Common myeloid progenitor, CD34-positive (primary cell): ENCODE measurements around the gene OPCML.

Experiments used
- CTCF ChIA-PET: fragments of 350-600 bp; sonication (Branson Sonifier 250); formaldehyde crosslinking; loops from one replicate; lab custom pipeline; 2021; ENCODE audit warnings: antibody characterized with exemption; lab: Charles Lee
- POLR2A ChIA-PET: fragments of 350-600 bp; sonication (Branson Sonifier 250); formaldehyde crosslinking; loops from one replicate; lab custom pipeline; 2021; ENCODE audit warnings: antibody characterized with exemption; lab: Charles Lee
- DNase-seq, 3 donors: peaks; one replicate each; pipeline versions ENCODE4 v3.0.0 to v3.0.0-alpha.2; 2013
- H3K27ac ChIP-seq, 2 experiments: 1 replicate in 1 of 2; 2 replicates in 1 of 2; pipeline ENCODE4 v1.7.0; 2013; ENCODE audit warnings: inconsistent platforms in 2 of 2, low read length in 2 of 2, mild to moderate bottlenecking in 2 of 2, low read depth in 1 of 2, moderate library complexity in 1 of 2; ENCODE audit not compliant: severe bottlenecking in 2 of 2, insufficient read depth in 1 of 2, poor library complexity in 1 of 2
- H3K27me3 ChIP-seq, 5 experiments: replicated peaks in 2 of 5; 1 replicate in 3 of 5; 2 replicates in 2 of 5; pipeline versions ENCODE4 v1.6.1 to v1.7.0; 2013; ENCODE audit warnings: low read length in 4 of 5, mild to moderate bottlenecking in 2 of 5, moderate library complexity in 2 of 5, inconsistent platforms in 1 of 5; ENCODE audit not compliant: insufficient read depth in 5 of 5, control insufficient read depth in 4 of 5
- H3K36me3 ChIP-seq, 4 experiments: 1 replicate in 2 of 4; 2 replicates in 2 of 4; pipeline versions ENCODE4 v1.6.1 to v1.7.0; 2013; ENCODE audit warnings: low read length in 3 of 4, control low read depth in 1 of 4, mild to moderate bottlenecking in 1 of 4; ENCODE audit not compliant: control insufficient read depth in 4 of 4, insufficient read depth in 4 of 4
- H3K4me1 ChIP-seq, 4 experiments: 1 replicate in 3 of 4; 2 replicates in 1 of 4; pipeline versions ENCODE4 v1.6.1 to v1.7.1; 2013; ENCODE audit warnings: low read length in 3 of 4, mild to moderate bottlenecking in 3 of 4, control low read depth in 1 of 4, inconsistent platforms in 1 of 4, moderate library complexity in 1 of 4; ENCODE audit not compliant: control insufficient read depth in 4 of 4, insufficient read depth in 4 of 4; ENCODE audit errors: control extremely low read depth in 1 of 4
- H3K4me3 ChIP-seq, 7 experiments: 1 replicate in 4 of 7; 2 replicates in 3 of 7; pipeline versions ENCODE4 v1.5.1 to v1.7.0; 2013; ENCODE audit warnings: mild to moderate bottlenecking in 7 of 7, low read length in 6 of 7, moderate library complexity in 6 of 7, inconsistent platforms in 2 of 7, low read depth in 2 of 7, control low read depth in 1 of 7; ENCODE audit not compliant: insufficient read depth in 4 of 7, control insufficient read depth in 1 of 7; ENCODE audit errors: extremely low read depth in 1 of 7
- H3K9me3 ChIP-seq, 5 experiments: 1 replicate in 4 of 5; 2 replicates in 1 of 5; pipeline versions ENCODE4 v1.6.1 to v1.7.1; 2013; ENCODE audit warnings: low read length in 4 of 5, mild to moderate bottlenecking in 2 of 5, inconsistent platforms in 1 of 5, low read depth in 1 of 5, moderate library complexity in 1 of 5; ENCODE audit not compliant: control insufficient read depth in 4 of 5, insufficient read depth in 2 of 5; ENCODE audit errors: control extremely low read depth in 1 of 5
- WGBS: methylation state at CpG from one replicate; pipeline ENCODE4 v1.1.5; 2013; ENCODE audit not compliant: insufficient coverage; 5-methylcytosine and 5-hydroxymethylcytosine counted together

Gene OPCML

DNA sequence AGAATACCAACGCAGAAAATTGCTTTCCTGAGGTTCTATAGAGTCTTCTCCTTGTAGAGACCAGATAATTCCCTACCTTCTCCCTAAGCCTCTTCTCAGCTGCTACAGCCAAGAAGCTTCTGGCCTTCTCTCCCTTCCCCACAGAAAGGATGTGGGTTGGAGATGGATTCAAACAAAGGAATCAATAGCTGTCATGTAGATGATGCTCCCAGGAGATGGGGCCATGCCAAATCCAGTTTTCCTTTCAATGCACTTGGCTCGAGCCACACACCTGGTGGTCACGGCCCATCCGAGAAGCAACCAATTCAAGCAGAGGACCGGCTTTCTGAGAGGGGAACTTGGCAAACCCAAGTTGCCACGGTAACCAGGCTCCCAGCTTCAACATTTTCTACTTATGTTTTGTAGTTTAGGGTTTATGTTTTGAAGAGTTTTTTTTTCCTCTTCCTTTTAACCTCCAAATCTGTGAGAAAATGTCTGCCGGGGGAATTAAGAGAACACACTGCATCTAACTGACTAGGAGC lies 31.3 kb upstream of the OPCML start:
- ChIA-PET POLR2A (no interaction called here), CTCF (no interaction called here)
- Histone ChIP-seq H3K9me3 (no peaks in the 10 kb centered on the region), H3K4me1 (no peaks in the 10 kb centered on the region), H3K4me3 (no peak overlapping the region), H3K27me3 (peaks cover 0 to 4% (median 0%) of the 10 kb centered on the region in 5 experiments), H3K36me3 (no peaks in the 10 kb centered on the region), H3K27ac (no peak overlapping the region)
- WGBS, result 100% methylated on average over 3 of the region's 7 CpGs
- DNase-seq, result no peak

DNA sequence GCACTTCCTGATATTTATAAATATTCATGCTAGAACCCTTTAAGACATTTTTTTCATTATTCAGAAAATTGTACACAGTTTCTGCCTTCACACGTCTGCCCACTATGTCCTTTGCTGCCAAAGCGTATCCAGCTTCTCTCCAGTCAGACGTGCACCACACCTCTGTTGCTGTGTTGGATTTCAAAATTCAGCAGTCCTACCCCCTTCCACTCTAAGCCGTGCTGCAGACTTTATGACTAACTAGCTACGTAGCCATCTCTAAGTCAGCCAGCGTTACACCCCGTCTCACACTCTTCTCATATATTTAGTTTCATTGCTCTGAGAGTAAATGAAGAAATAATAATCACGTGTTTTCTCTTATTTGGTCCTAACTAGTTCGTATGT lies 28.2 kb upstream of the OPCML start:
- ChIA-PET POLR2A (no interaction called here), CTCF (no interaction called here)
- Histone ChIP-seq H3K27ac (no peak overlapping the region), H3K4me3 (no peak overlapping the region), H3K36me3 (no peaks in the 10 kb centered on the region), H3K9me3 (no peaks in the 10 kb centered on the region), H3K4me1 (no peaks in the 10 kb centered on the region), H3K27me3 (no peaks in the 10 kb centered on the region)
- 92% methylated on average over 2 of the region's 9 CpGs for WGBS
- no peak for DNase-seq

DNA sequence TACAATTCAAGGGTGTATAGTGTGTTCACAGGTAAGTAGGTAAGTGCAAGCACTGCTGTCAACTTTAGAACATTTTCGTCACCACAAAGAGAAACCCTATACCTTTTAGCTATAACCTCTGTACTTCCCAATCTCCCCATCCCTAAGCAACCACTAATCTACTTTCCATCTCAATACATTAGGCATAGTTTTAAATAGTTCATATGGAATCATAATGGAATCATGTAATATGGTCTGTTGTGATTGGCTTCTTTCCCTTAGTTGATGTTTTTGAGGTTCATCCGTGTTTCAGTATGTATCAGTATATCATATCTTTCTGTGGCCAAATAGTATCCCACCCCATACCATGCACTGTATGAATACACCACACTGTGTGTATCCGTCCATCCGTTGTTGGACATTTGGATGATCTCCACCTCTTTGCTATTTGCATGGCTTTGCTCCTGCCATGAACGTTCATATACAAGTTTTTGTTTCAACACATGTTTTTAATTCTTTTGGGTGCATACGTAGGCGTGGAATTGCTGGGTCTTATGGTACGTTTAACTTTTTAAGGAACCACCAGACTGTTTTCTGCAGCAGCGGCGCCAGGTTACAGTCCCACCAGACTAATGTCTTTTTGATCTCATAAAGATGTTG lies 27.7 kb upstream of the OPCML start:
- Histone ChIP-seq H3K4me1 (no peaks in the 10 kb centered on the region), H3K4me3 (no peak overlapping the region), H3K27ac (no peak overlapping the region), H3K9me3 (no peaks in the 10 kb centered on the region), H3K27me3 (no peaks in the 10 kb centered on the region), H3K36me3 (no peaks in the 10 kb centered on the region)
- POLR2A ChIA-PET, result no interaction called here
- WGBS, result 92% methylated on average over 6 of the region's 10 CpGs
- DNase-seq, result no peak
- CTCF ChIA-PET, result no interaction called here

DNA sequence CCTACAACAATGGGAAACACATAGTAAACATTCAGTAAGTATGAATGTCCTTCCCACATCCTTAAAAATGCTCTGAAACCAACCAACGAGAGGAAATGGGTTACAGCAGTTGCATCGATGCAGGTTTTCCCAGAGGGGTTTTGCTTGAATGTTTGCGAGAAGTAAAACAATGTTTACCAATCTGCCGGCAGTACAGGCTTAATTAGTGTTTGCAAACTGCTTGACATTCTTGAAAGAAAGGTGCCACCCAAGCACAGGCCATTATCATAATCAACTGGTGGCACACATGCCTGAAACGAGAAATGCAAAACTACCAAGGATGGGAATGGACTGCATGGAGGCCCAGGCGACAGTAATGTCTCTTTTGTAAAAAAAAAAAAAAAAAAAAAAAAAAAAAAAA lies 27.1 kb upstream of the OPCML start:
- POLR2A ChIA-PET, result no interaction called here
- no peak overlapping the region for H3K4me3 ChIP-seq
- CTCF ChIA-PET, result no interaction called here
- no peak overlapping the region for H3K27ac ChIP-seq
- no peaks in the 10 kb centered on the region for H3K36me3 ChIP-seq
- no peak for DNase-seq
- H3K4me1 ChIP-seq, result no peaks in the 10 kb centered on the region
- no peaks in the 10 kb centered on the region for H3K27me3 ChIP-seq
- 100% methylated on average over 1 of the region's 6 CpGs for WGBS
- H3K9me3 ChIP-seq, result no peaks in the 10 kb centered on the region

DNA sequence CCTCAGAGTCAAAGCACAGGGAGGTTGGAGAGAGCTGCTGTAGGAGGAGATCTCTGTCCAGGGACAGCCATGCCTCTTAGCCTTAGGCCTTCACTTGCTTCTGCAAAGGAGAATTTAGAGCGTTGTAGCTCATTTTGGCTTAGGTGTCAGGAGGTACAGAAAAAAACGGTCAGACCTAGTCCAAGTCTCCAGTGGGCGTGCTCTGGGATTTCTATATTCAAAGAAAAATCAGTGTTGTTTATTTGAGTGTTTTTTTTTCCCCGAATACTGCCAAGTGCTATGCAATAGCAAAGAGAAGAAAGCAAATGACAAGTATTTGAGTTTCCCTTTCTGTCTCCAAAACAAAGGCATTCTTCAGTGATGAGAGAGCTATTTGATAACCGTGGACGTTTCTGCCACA lies 22.7 kb upstream of the OPCML start:
- H3K27ac ChIP-seq, result no peak overlapping the region
- no peak overlapping the region for H3K4me3 ChIP-seq

DNA sequence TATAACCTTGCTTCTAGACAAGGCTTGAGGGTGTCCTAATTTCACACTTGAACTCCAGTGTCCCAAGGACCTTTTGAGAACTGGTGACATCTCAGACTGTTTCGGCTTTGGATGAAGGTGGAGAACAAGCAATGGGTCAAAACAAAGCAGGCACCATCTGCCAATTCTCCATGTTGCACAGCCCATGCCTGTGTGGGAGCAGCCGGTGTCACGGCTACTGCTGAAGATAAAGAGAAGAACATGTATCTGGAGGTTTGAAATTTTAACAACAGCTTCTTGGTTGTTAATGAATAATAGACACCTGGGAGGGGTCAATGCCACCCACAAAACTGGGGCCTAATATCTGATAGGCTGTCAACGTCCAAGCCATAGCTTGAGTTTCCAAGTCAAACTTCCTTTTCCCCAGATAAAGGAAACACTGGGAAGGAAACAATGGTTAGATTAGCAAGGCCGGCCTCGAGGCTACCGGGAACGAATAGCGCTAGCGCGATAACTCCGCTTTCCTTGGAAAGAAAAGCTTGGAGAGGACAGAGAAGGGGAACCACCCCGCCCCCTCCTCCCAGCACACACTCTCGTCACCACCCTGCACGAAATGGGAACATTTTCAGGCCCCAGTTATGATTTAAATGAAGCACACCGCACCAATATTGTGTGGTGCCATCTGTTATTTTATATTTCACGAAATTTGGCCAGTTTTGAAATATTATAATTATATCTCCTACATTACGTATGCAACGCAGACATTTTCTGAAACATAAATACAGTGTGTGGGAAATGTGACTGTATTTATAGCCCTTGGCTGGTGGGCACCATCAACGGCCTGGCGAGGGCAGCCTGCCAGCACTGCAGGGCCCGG lies 21.8 kb upstream of the OPCML start:
- 84% methylated on average over 4 of the region's 22 CpGs for WGBS
- H3K36me3 ChIP-seq, result no peaks in the 10 kb centered on the region
- CTCF ChIA-PET, result no interaction called here

More for the DNA sequence above, 22.7 kb upstream of the OPCML start:
- Histone ChIP-seq H3K27me3 (no peaks in the 10 kb centered on the region), H3K4me1 (no peaks in the 10 kb centered on the region), H3K36me3 (no peaks in the 10 kb centered on the region), H3K9me3 (no peaks in the 10 kb centered on the region)
- ChIA-PET POLR2A (no interaction called here), CTCF (no interaction called here)
- WGBS, result 83% methylated on average over 5 of the region's 6 CpGs
- no peak for DNase-seq

DNA sequence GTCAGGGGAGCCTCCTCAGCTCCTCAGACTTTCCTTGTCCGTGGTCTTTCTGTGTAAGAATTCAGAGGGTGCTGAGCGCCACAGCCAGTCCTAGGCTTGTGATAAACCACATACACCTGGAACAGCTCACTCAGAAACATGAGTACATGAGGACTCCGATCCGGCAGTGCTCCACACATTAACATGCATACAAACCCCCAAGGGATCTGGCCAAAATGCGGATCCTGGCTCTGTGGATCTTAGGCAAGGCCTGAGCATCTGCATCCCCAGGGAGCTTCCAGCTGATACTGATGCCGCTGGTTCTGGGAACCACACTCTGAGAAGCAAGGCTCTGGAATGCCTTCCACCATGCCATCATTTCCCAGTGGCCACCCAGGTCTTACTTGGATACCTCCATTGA lies 20.6 kb upstream of the OPCML start:
- ChIA-PET POLR2A (no interaction called here), CTCF (no interaction called here)
- Histone ChIP-seq H3K27me3 (peaks cover 0 to 2% (median 0%) of the 10 kb centered on the region in 5 experiments), H3K36me3 (no peaks in the 10 kb centered on the region), H3K9me3 (no peaks in the 10 kb centered on the region), H3K4me1 (no peaks in the 10 kb centered on the region), H3K4me3 (no peak overlapping the region), H3K27ac (no peak overlapping the region)
- no peak for DNase-seq
- 90% methylated on average over 6 of the region's 6 CpGs for WGBS

More for the DNA sequence above, 21.8 kb upstream of the OPCML start:
- H3K27me3 ChIP-seq, result no peaks in the 10 kb centered on the region
- no peak for DNase-seq
- H3K27ac ChIP-seq, result no peak overlapping the region
- H3K9me3 ChIP-seq, result no peaks in the 10 kb centered on the region
- H3K4me1 ChIP-seq, result no peaks in the 10 kb centered on the region
- no peak overlapping the region for H3K4me3 ChIP-seq
- POLR2A ChIA-PET, result no interaction called here
